ENCODE data around the gene PRKAA1.

PRKAA1 gene

GRCh38 chr5:40775085-40775845, 22.9 kb downstream of the PRKAA1 start:
- Histone ChIP-seq H3K4me3 (ENCODE audit: low read length) (no peak overlapping the region), H3K9ac (ENCODE audit: low read length) (no peak overlapping the region), H3K27ac (ENCODE audit: low read length) (no peak overlapping the region), H3K79me2 (ENCODE audit: low read length) (peaks cover 22% of the 10 kb centered on the region), H3K27me3 (replicated peaks; ENCODE audit: insufficient read depth, low read length) (no peaks in the 10 kb centered on the region), H3F3A (ENCODE audit: insufficient read depth, low read length) (no peaks in the 10 kb centered on the region), H4K20me1 (ENCODE audit: insufficient read depth, low read length) (0 out of 2 replicates have a peak, but pooled peaks cover 3% of the 10 kb centered on the region), H3K9me2 (replicated peaks; ENCODE audit: insufficient read depth, low read length) (no peaks in the 10 kb centered on the region), H3K9me3 (replicated peaks; ENCODE audit: insufficient read depth, low read length) (no peaks in the 10 kb centered on the region), H3K36me3 (replicated peaks; ENCODE audit: insufficient read depth, low read length) (peaks cover 8% of the 10 kb centered on the region; the same call in 1 of the 2 replicates), H3K4me2 (ENCODE audit: low read depth, low read length) (no peak overlapping the region), H2AFZ (ENCODE audit: low read length) (no peak overlapping the region), H3K4me1 (ENCODE audit: low read length) (no peaks in the 10 kb centered on the region)
- no peak for DNase-seq
- no peak for TF ChIP-seq CTCF (IDR thresholded peaks at IDR 0.05; ENCODE audit: low read length)
- no peak for TF ChIP-seq EZH2 (optimal IDR thresholded peaks at IDR 0.05; ENCODE audit: low read depth, low read length)
- TF ChIP-seq EZH2phosphoT487 (IDR thresholded peaks at IDR 0.05; ENCODE audit: low read length) = no peak

- DNase-seq = no peak
- Histone ChIP-seq H3K9me2 (replicated peaks; ENCODE audit: insufficient read depth, low read length) (no peaks in the 10 kb centered on the region), H3K79me2 (ENCODE audit: low read length) (peaks cover 15% of the 10 kb centered on the region), H4K20me1 (ENCODE audit: insufficient read depth, low read length) (0 out of 2 replicates have a peak, but pooled peaks cover 3% of the 10 kb centered on the region), H3F3A (ENCODE audit: insufficient read depth, low read length) (no peaks in the 10 kb centered on the region), H3K4me3 (ENCODE audit: low read length) (no peak overlapping the region), H2AFZ (ENCODE audit: low read length) (no peak overlapping the region), H3K27me3 (replicated peaks; ENCODE audit: insufficient read depth, low read length) (no peaks in the 10 kb centered on the region), H3K36me3 (replicated peaks; ENCODE audit: insufficient read depth, low read length) (peaks cover 8% of the 10 kb centered on the region; the same call in 1 of the 2 replicates), H3K4me1 (ENCODE audit: low read length) (no peaks in the 10 kb centered on the region), H3K9me3 (replicated peaks; ENCODE audit: insufficient read depth, low read length) (no peaks in the 10 kb centered on the region), H3K9ac (ENCODE audit: low read length) (no peak overlapping the region), H3K4me2 (ENCODE audit: low read depth, low read length) (no peak overlapping the region), H3K27ac (ENCODE audit: low read length) (no peak overlapping the region)
- TF ChIP-seq EZH2 (optimal IDR thresholded peaks at IDR 0.05; ENCODE audit: low read depth, low read length) (no peak), EZH2phosphoT487 (IDR thresholded peaks at IDR 0.05; ENCODE audit: low read length) (no peak), CTCF (IDR thresholded peaks at IDR 0.05; ENCODE audit: low read length) (no peak)
Measured at GRCh38 chr5:40774623-40775022, 23.6 kb downstream of the PRKAA1 start.

- no peak overlapping the region for H3K4me2 ChIP-seq (ENCODE audit: low read depth, low read length)
- H3K27me3 ChIP-seq (replicated peaks; ENCODE audit: insufficient read depth, low read length) = no peaks in the 10 kb centered on the region
- no peaks in the 10 kb centered on the region for H3K9me3 ChIP-seq (replicated peaks; ENCODE audit: insufficient read depth, low read length)
- no peaks in the 10 kb centered on the region for H3K4me1 ChIP-seq (ENCODE audit: low read length)
- no peaks in the 10 kb centered on the region for H3F3A ChIP-seq (ENCODE audit: insufficient read depth, low read length)
- TF ChIP-seq EZH2phosphoT487 (IDR thresholded peaks at IDR 0.05; ENCODE audit: low read length) (no peak), EZH2 (optimal IDR thresholded peaks at IDR 0.05; ENCODE audit: low read depth, low read length) (no peak), CTCF (IDR thresholded peaks at IDR 0.05; ENCODE audit: low read length) (no peak)
- H4K20me1 ChIP-seq (ENCODE audit: insufficient read depth, low read length) = no peaks in the 10 kb centered on the region
- no peaks in the 10 kb centered on the region for H3K9me2 ChIP-seq (replicated peaks; ENCODE audit: insufficient read depth, low read length)
- H3K79me2 ChIP-seq (ENCODE audit: low read length) = 0 out of 2 replicates have a peak, but pooled peaks cover 3% of the 10 kb centered on the region
- no peak overlapping the region for H3K27ac ChIP-seq (ENCODE audit: low read length)
- H3K9ac ChIP-seq (ENCODE audit: low read length) = no peak overlapping the region
- H2AFZ ChIP-seq (ENCODE audit: low read length) = no peak overlapping the region
- H3K36me3 ChIP-seq (replicated peaks; ENCODE audit: insufficient read depth, low read length) = peaks cover 8% of the 10 kb centered on the region; the same call in 1 of the 2 replicates
- no peak for DNase-seq
- no peak overlapping the region for H3K4me3 ChIP-seq (ENCODE audit: low read length)
Measured at GRCh38 chr5:40770764-40771163, 27.4 kb downstream of the PRKAA1 start.

All from MM.1S (cell line).